NCI-H748 (cell line): ENCODE measurements around the gene CTNNA2.

Experiments
- DNase-seq: peaks from one replicate; lab custom pipeline; 2025; ENCODE audit not compliant: unreplicated experiment; lab: John Stamatoyannopoulos, UW

Gene CTNNA2

DNA sequence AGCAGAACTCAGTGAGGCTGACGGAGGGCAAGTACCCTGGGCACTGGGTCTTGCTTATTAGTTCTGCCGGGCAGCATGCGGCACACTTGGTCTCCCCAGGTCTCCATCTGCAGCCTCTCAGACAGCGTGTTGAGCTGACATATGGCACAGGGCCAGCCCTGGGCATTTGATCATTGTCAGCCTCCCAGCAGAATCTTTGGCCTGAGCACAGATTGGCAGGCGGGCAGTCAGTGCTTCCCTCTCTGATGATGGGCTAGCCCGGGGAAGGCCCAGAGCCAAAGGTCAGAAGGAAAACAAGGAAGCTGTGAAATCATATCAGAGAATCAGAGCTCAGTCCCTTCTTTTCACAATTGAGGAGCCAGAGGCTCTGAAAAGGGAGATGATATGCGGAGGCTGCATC, 941.8 kb downstream of the CTNNA2 start:
- DNase-seq = no peak

DNA sequence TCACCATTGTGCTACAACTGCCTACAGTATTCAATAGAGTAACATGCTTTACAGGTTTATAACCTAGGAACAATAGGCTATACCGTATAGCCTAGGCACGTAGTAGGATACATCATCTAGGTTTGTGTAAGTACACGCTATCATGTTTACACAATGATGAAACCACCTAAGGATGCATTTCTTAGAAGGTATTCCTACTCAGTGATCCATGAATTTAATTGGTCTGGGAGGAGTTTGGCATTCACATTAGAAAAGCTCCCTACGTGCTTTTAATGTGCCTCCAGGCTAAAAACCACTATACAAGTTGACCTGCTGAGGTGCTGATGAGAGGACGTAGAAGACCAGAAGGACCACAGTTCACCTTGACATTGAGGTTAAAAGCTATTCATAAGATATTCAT, 946.2 kb downstream of the CTNNA2 start:
- peak; percentile 91 for DNase-seq

DNA sequence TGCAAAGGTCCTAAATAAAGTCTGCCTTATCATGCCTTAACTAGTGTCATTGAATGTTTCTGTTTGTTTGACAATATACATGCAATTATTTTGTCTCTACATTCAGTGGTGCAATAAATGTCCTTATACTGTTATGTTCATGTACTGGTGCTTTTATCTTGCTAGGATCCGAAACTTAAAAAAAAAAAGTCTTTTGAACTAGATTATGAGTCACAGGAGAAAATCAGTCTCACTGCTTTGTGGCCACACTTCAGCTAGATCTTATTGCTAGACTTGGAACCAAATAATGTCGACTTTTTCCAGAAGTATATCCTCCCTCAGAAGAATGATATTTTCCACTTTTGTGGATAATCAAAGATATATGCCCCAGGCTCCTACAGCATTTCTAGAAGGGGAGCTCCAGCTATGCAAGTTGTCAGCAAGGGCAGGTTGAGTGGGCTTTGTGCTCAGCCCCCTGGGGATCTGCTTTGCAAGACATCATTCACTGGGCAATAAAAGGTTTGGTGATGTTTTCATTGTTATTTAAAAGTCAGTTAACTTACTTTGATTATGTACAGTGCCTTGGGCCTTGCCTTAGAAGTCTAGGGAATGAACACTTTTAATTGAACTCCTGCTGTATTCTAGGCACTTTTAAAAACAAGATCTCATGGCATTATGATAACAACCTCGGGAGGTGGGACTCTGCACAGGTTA, 948.8 kb downstream of the CTNNA2 start:
- no peak for DNase-seq

DNA sequence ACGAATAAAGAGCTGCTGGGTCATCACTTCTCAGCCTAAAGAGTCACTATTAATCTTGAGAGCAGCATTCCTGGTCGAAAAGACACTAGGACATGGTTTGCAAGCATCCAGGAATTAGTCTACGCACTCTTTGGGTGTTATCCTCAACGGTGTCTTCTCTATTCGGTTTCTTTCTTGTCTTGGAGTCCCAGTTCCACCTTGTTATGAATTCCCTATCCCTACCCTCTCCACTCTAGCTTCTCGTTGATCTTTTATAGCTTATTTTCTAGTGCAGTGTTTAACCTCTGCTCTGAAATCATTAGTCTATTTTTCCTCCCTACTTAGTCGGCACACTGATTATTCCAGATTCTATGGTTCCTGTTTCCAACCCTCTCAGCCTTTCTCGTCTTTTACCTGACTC, 949.8 kb downstream of the CTNNA2 start:
- DNase-seq = no peak

DNA sequence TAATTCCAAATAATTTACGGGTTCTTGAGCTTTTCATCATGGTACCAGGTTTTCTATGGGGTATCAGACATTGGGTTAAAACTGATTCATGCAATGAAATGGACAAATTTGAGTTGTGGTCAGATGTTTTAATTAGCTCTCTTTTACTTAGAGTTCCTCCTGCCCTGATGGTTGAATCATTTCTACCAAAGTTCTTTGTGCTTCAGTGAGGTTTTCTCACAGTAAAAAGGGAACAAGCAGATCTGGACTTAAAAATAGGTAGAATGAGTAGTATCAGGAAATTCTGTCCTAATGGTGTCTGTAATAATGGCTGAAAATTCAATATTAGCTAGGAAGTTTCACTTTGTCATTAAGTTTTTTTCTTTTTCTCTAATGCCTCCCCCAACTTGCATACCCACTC, 951.4 kb downstream of the CTNNA2 start:
- DNase-seq = no peak

DNA sequence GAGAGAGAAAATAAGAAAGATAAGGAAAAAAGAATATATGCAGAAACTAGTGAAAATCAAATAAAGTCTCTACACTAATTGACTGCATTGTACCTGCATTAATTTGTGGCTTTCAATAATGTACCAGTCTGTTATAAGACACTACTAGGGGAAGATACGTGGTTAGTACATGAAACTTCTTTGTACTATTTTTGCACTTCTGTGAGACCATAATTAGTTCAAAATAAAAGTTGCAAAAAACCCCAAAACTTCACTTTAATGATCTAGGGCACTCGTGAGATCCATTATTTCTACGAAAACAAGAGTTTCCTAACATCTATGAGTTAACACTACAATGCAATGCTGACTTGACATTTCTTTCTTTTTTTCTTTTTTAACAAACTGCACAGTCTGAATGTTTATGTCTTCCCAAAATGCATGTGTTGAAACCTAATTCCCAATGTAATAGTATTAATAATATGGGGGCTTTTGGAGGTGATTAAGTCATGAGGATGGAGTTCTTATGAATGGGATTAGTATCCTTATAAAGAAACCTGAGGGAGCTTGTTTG, 954.5 kb downstream of the CTNNA2 start:
- DNase-seq = no peak

DNA sequence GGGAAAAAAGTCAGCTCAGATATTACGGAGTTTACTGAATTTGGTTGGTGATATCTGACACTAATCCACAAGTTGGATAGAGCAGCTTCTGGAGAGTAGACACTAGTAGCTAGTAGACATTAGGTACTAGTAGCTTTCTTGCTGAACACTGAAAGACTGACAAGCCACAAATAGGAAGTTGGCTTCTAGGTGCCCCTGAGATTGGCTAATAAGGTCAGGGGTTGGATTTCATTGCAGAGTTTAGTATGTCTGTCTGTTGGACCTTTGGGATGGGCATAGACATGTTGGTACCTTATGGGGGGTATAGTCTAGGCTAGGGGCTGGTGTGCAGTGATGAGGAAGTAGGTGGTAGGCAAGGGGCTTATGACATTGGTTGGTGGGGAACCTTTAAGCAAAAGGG, 956.6 kb downstream of the CTNNA2 start:
- no peak for DNase-seq

DNA sequence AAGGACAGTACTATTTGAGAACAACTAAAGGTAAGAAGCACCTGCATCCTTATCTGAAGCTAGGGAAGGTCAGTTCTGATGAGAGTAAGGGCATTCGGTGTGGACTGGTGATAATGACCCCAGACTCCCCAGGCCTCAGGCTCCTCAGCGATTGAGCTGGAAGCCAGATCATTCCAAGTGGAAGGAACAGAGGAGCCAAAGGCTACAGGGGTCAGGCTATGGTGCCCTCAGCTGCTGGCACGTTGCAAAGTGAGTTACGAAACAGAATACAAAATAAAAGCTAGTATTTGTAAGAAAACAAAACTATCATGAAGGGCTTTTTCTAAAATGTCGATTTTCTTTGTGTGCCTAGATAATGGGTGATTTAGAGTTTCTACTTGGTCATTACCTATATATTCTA, 960.2 kb downstream of the CTNNA2 start:
- DNase-seq = no peak

DNA sequence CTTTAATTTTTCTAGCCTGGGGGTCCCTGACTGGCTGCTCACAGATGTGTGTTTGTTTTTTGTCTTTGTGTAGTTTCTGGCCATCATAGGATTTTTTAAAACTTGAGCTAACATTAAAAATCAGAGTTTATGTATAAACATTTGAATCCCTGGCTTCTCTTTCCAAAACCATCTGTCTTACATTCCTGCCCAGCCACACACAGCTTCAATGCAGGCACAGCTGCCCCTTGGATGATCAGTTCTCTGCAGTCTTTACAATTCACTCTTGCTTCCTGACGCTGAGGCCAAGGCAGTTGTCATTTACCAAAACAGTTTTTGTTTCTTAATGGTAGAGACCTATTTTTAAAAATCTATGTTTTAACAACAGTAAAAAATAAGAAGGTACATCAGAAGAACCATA, 960.9 kb downstream of the CTNNA2 start:
- DNase-seq = no peak

DNA sequence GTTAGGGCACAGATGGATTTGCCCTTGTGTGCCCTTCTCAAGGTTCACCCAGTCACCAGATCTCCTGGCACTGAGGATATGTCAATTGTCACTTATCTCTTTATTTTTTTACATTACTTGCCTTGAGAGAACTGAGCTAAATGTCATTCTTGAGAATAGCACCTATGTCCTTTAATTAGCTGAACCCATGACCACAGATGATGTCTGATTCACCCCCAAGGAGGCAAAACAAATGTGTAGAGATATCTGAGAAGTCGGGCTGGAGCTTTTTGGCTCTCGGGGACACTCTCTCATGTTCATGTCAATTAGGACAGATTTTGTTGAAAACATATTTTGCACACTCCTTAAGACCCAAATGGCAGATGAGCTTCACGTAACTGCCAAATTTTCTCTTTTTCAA, 963.1 kb downstream of the CTNNA2 start:
- no peak for DNase-seq

DNA sequence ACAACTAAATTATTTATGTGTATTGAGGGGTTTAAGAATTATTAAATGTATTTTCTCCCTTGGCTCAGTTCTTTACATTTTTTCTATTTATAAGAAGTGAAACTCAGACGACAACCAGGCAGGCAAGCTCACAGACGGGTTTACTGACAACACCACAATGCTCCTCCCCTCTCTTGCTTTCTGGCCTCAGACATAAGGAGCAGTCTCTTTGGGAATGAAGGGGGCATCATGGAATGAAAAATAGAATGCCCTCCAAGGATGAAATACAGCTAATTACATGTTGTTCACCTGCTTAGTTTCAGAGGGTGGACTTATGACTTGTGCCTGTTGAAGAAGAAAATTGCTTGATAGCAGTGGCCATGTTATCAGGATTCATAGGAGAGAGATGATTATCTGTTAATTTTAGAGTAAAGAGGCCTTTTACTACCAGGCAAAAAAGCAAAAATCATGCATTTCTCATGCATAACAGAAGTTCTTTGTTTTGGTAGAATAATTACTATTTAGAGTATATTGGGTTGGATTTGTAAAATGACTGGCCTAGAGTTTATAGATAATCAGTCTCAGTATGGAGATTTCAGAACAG, 963.8 kb downstream of the CTNNA2 start:
- DNase-seq = no peak

DNA sequence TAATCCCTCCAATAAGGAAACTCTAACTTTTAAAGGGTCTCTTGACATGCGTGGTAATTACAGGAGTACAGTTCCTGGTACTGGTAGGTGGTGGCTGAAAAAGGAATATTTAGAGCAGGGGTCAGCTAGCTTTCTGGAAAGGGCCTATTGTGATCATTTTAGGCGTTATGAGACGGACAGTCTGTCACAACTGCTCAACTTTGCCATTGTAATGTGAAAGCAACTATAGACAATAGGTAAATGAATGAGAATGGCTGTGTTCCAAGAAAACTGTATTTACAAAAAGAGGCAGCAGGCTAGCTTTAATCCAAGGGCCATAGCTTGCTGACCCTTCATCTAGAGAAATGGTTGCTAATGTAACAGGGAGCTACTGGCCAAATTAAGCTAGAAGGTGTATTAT, 969.4 kb downstream of the CTNNA2 start:
- peak; percentile 24 for DNase-seq

DNA sequence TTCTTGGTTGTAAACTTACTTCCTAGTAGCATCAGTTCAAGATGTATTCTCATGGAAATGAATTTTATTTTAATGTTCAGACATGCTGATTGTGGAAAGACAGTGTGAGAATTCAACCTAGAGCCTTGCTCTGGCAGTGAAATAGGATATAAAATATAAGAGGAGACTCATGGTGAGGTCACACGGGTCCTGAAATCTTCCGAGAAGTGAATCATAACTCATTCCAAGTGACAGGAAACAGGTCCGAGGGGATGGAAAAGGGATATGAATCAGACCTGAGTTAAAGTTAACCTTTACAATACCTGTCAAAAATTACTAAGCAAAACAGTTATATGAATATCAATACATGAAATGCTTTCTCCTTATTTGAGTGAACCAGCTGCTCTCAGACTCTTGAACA, 976.9 kb downstream of the CTNNA2 start:
- DNase-seq = no peak

DNA sequence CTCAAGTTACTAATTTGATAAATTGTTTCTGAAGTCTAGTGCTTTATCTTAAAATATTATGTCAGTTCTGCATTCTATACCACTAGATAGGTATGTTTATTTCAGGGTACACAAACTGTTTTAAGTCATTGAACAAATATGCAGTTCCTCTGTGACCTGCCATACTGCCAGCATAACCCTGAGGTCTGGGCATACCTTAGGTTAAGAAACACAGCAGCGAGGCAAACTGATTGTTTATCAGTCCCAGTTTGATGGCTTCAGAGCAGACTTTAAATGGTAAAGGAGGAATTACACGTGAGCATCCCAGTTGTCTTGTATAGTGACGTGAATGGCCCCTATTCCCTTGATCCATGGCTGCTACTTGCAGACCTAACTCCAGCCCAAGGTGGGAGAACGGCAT, 978.1 kb downstream of the CTNNA2 start:
- no peak for DNase-seq

DNA sequence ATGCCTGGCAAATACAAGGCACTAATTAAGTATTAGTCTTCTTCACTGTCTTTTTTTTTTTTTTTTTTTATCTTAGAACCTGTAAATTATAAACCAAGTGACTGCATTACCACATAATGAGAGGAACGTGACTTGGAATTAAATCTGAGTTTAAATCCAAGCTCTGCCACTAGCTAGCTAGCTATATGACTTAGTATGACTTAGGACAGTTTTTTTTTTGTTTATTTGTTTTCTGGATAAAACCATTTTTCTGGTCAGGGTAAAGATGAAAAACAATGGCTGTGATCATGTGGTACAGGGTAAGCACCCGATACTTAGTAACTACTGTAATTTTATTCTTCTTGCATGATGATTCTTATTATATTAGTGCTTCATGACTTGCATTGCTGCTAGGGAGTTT, 983.5 kb downstream of the CTNNA2 start:
- no peak for DNase-seq

DNA sequence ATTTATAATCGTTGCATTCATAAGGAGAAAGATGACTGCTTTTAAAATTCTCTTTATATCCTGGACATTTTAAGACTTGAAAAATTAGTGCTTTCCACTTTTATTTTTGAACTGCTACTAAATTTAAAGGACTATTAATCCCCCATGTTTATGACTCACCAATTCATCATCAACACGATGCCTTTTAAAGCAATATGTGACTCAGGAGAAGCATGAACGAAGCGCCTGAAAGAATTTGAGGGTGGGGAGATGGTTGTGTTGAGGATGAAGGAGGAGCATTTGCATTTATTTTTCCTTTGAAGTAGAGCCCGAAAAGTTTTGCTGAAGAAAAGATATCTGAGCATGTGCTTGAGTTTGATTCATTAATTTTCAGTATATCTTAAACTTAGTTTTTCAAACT, 983.9 kb downstream of the CTNNA2 start:
- no peak for DNase-seq

DNA sequence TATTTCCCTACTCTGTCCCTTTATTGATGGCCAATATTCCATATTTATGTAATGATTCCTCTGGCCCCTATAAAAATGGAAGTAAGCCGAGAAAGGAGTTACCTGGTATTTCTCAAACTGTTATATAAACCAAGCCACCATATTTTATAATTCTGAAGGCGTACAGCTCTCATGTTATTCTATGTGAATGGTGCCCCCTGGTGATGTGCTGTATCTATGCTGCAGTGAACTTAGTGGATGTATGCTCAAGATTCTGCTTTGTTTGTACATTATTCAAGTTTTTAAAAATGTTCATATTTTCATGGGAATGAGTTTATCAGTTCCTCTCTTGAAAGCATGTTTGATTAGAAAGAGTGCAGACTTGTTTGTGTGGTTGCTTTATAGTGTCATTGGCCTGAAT, 986.2 kb downstream of the CTNNA2 start:
- peak; percentile 43 for DNase-seq

DNA sequence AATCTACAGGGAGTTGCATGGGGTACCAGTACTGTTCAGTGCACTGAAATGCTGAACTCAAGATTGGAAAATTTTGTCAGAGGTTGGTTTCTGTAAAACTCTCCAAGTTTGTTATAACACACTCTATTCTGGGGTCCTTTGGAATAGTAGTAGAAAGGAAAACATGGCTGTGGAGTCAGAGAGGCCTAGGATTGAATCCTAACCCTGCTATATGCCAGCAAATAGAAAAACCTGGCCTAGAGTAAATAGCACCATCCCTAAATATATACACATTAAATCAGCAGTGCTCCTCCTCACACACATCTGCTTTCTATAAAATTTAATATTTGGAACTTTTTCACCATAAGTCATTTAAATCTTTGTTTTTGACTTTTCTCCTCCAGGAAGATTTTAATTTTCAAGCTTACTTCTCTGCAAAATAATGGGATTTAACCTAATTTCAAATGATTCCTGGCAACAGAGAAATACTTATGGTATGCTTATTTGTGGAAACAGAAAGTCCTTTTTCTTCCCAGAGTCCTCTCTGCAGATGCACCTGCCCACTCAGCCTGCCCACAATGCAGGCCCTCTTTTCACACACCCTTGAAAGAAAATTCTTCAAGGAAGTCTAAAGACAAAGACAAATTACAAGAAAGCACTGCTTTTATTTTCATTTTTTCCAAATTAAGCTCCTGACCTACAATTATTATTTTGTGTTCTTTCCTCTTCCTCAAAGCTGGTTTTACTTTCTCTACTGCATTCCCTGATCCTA, 989.2 kb downstream of the CTNNA2 start:
- DNase-seq = no peak

DNA sequence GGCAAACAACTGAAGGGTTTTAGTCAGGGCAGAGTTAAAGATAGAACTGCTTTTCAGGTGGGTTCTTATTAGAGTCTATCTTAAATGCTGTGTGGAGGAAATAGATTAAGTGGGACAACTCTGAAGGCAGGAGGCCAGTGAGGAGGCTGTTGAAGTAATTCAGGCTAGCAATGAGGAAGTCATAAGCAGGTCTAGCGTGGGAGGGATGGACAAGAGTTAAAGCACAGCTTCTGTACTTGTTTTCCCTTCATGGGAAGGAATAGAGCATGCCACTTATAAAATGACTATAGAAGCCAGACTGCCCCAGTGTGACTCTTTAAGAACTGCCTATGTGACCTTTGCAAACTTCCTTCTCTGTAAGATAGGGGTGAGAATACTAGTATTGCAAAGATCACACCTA, 993.7 kb downstream of the CTNNA2 start:
- no peak for DNase-seq

DNA sequence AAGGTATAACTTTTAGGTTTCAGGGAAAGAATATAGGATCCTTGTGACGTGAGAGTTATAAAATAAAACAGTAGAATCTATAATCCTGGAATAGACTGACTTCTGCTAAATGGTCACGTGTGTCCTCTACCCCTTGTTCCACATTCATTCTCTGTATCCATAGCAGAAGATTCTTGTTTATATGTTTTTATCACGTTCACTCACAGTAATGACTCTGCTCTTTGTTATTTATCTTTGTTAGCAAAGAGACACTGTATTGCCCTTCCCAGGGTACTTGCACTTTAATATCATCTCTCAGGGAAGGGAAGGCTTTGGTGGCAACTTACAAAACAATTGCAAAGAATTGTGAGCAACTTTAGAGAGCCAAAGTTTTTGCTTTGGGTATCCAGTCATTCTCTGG, 997.9 kb downstream of the CTNNA2 start:
- peak; percentile 4 for DNase-seq

DNA sequence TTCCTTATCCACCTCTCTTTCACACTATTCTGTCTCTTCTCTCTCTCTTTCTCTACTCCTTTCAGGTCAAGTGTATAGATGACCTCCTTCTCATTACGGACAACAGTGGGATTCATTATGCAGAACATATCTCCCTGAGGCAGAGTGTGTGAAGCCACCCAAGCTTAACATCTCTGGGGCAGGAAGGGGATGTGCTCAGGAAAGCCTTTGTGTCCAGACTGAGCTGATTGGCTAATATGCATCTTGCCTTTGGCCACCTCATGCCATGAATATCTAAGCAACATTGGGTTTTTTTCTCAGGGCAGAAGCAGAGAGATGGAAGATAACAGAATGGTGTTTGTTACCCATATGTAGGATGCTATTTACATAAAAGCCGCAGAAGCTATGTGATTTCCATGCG, 1003.1 kb downstream of the CTNNA2 start:
- DNase-seq = no peak

DNA sequence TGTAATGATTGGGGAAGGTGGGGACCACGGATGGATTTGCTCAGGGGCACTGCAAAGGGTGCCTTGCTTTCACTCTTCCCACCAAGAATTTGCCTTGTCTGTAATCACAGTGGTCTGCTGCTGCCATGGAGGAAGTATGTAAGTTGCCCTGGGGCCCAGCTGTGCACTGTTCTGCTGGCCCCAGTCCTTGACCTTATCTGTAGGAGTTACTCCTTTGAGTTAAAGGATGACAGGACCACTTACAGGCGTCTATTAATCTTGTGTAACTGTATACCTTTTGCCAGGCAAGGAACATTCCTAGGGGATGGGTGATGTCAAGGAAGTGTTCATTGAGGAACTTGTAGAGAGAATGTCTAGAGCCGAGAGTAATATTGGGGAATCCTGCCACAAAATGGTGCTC, 1004.5 kb downstream of the CTNNA2 start:
- no peak for DNase-seq
